HL-60/S4 treated with retinoic acid at 250 ng/mL for 4 days and 3 days (cell line): Measurements from ENCODE around the gene DCBLD2.
"Not testable (repeated sequence)": the region's sequence is repeated elsewhere in the genome, so short reads cannot be mapped to it uniquely, and the experiment has no call there.

Experiments
- in situ Hi-C: fragments of 300-500 bp; cut with MboI; formaldehyde crosslinking; loops from 2 replicates; pipeline ENCODE4 v1.7.0; 2022; ENCODE audit warnings: low sequenced_read_pairs

Gene DCBLD2

DNA sequence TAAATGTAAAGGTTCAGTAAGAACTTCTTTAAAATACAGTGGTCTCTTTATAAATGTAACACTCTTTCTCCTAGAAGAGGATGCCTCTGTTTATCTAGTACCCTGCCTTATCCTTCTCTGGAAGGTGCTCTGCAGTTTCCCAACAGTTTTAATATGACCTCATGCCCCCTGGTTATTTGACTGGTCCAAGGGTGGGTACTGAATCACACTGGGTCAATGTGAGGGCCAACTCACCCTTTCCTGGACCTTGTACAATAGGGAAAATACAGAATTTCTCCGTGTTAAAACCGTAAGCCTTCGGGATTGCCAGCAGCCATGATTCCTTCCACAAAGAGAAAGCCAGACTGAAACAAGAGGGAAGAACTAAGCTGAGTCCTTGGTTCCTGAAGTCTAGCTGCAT, 9.2 kb downstream of the DCBLD2 start:
- in situ Hi-C loops = no loop called here

DNA sequence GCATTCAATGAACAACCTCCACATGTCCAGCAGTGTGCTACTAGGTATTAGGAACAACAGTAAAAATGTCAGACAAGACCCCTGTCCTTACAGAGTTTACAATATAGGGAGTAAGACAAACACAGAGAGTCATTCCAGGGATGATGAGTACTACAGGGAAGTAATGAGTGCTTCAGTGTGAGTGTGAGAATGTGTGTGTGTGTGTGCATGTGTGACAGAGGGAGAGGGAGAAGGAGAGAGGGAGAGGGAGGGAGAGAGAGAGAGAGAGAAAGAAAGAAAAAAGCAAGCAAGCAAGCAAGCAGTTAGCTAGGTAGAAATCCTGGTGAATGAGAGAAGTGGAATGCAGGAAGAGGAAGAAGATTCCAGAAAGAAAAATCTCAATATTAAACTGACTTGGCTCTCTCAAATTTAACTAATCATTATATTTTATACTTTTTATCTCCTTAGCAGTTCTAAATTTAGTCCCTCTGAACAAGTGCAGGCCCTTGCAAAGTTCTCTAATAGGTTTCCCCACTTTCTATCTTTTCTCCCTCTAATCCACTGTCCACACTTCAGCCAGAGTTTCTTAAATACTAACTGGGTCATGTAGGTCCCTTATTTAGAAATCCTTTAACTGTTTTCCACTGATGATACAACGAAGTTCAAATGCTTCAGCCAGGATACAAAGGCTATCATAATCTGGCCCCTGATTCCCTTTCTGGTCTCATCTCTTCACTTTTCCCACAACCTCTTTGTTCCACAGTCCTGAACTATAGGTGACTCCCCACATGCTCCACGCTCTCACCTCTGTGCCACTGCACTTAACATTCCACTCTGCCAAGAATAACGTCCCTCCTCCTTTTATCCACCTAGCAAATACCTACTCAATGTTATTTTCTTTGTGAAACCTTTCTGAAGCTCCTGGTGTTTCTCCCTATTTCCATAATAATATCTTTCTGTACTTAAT, 10.3 kb downstream of the DCBLD2 start:
- in situ Hi-C loops = no loop called here

DNA sequence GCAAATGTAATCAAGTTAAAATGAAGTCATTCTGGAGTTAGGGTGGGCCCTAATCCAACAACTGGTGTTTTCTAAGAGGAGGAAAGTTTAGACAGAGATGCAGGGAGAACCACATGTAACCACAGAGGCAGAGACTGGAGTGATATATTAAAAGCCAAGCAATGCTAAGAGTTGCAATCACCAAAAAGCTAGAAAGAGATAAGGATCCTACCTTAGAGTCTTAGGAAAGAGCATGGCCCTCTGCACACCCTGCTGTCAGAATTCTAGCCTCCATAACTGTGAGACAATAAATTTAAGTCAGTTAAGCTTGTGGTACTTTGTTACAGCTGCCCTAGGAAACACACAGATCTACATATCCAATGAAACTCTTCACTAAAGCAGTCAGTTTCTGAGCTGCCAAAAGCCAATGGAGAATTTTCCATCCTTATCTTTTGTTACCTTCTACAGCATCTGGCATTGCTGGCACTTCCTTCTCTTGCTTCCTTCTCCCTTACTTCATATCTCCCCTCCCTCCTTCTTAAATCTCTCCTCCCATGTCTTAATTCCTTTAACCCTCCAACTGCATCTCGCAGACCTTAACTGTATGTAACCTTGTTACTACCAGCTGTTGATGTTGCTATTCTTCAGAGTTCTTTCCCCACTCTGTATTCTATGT, 11.2 kb downstream of the DCBLD2 start:
- in situ Hi-C loops = no loop called here

DNA sequence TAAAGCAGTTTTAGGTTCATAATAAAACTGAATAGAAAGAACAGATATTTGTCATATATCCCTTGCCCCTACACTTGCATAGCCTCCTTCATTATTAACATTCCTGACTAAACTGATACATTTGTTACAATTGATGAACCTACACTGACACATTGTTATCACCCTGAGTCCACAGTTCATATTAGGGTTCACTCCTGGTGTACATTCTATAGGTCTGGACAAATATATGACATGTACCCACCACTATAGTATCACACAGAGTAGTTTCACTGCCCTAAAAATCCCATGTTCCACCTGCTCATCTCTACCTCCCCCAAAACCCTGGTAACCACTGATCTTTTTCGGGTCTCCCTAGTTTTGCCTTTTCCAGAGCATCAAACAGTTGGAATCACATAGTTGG, 13.8 kb downstream of the DCBLD2 start:
- in situ Hi-C loops = no loop called here

DNA sequence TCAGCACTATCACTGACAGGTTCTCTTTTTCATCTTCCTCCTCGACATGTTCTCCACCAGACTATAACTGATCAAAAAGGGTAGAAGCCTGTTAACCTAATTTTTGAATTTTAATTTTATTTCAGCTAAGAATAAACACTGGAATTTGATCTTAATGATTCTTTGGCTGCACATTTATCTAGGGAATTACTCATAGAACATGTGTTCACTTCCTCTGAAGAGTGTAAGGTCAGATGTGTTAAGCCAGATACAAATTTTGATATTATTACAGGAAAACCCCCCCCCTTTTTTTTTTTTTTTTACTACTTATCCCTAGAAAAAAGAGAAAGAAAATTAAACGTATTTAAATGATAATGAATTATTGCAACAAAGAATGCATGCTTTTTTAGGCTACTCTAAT, 15.0 kb downstream of the DCBLD2 start:
- in situ Hi-C loops = no loop called here

DNA sequence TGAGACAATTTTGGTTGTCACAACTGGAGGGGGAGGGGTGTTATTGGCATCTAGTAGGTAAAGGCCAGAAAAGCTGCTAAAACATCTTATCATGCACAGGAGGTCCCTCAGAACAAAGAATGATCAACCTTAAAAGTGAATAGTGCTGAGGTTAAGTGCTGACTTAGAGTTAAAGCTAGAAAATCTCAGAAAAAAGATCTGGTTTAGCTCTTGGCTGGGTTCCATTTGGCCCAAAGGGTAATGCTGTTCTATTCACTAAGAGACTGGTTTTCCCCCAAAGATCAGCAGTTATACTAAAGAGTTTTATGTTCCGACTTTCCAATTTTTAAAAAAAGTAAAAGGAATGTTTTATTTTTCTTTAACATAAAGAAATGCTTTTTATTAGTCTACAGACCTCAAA, 15.6 kb downstream of the DCBLD2 start:
- in situ Hi-C loops = no loop called here

DNA sequence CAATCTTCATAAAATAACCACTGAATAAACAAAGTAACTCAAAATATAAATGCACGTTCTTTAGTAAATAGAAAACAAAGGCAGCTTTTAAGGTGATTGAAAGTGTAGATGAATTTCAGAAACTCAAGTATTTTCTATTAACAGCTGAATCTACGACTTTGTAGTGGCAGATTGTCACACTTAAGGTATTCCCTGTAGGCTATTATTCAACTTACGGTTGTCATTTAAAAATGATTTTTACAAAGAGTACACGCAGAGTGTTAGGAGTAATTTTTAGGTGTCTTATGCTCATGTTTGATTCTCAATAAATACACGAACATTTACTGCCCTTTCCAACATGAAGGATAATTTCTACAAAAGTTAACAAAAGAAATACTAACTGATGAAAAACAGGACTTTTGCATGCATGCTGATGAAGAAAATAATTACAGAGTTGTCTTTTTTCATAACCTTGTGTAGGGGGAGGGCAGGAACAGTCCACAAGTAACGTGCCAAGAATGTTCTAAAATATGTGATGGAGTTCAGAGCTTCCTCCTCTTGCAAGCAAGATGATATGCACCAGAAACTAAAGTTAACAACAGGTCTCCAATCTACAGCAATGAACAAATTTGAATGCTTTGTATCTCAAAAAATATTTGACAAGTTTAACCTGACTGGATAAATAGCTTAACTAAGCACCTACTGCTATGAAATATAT, 16.7 kb downstream of the DCBLD2 start:
- in situ Hi-C loops = no loop called here

DNA sequence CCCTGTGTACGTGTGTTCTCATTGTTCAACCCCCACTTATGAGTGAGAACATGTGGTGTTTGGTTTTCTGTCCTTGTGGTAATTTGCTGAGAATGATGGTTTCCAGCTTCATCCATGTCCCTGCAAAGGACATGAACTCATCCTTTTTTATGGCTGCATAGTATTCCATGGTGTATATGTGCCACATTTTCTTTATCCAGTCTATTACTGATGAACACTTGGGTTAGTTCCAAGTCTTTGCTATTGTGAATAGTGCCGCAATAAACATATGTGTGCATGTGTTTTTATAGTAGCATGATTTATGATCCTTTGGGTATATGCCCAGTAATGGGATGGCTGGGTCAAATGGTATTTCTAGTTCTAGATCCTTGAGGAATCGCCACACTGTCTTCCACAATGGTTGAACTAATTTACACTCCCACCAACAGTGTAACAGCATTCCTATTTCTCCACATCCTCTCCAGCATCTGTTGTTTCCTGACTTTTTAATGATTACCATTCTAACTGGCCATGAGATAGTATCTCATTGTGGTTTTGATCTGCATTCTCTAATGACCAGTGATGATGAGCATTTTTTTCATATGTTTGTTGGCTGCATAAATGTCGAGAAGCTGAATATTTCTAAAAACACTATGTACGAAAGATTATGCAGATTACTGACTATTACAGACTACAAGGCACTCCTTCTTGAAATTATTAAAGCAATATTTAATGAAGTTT, 18.7 kb downstream of the DCBLD2 start:
- in situ Hi-C loops = not testable (repeated sequence)

DNA sequence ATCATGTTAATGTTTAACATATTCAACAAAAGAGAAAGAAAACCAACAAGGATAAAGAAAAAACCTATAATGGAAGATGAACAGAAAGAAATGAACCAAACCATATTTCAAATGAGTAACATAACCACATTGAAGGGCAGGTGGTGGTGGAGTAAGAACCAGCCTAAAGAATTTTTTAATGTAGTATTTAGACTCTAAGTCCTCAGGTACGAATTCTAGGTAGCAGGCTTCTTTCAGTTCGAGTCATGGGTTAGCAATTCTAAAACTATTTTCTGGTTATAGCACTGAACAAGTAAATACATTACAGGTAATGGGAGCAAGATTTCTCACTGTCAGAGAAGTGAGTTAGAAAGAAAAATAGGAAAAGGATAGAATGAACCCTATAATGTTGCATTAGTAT, 24.4 kb downstream of the DCBLD2 start:
- in situ Hi-C loops = no loop called here

DNA sequence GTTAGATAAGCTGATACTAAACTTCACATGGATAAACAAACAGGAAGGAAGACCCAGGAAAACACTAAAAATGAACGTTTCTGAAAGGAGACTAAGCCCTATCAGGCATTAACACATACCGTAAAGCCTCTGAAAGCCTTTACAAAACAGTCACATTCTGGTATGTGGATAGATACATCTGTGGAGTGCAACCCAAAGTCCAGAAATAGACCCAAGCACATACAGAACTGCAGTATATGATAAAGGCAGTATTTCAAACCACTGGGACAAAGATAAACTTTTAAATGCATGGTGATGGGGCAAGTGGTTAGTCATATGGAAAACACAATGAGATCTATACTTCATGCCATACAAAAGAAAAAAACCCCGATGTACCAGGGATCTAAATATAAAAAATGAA, 26.0 kb downstream of the DCBLD2 start:
- in situ Hi-C loops = no loop called here

DNA sequence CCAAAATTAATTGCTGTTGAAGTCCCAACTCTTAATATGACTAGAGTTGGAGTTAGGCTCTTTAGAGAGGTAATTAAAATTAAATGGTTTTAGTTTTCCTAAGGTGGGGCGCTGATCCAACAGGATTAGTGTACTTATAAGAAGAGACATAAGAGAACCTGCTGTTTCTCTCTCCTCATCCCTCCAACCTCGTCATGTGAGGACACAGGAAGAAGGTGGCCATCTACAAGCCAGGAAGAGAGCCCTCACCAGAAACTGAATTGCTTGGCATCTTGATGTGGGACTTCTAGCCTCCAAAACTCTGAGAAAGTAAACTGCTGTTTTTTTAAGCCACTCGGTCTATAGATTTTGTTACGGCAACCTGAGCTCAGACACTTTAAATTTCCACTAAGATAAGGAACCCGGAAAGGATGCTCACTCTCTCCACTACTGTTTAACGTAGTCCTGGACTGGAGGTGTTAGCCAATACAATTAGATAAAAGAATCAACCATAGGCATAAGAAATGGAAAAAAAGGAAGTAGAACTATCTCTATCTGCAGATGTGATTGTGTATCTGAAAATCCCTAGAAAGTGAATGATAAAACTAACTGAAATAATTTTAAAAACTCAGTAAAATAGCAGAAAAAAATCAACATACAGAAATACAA, 26.8 kb downstream of the DCBLD2 start:
- in situ Hi-C loops = no loop called here

DNA sequence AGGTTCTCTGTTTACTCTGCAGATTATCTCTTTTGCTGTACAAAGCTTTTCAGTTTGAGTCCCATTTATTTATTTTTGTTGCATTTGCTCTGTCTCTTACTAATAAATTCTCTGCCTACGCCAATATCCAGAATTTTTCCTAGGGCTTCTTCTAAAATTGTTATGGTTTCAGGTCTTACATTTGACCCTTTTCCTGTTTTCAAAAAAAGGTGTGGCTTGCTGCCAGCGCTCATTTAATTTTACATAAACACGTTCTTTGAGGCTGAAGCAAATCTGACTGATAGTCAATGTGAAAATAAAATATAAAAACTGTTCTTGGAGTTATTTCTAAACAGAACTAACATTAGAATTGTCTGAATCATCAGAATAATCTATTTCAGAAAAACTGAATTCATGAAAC, 32.1 kb downstream of the DCBLD2 start:
- in situ Hi-C loops = no loop called here

DNA sequence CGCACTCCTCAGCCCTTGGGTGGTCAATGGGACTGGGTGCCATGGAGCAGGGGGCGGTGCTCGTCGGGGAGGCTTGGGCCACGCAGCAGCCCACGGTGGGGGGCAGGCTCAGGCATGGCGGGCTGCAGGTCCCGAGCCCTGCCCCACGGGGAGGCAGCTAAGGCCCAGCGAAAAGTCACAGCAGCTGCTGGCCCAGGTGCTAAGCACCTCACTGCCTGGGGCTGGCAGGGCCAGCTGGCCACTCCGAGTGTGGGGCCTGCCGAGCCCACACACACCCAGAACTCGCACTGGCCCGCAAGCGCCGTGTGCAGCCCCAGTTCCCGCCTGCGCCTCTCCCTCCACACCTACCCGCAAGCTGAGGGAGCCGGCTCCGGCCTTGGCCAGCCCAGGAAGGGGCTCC, 43.5 kb downstream of the DCBLD2 start:
- in situ Hi-C loops = not testable (repeated sequence)

DNA sequence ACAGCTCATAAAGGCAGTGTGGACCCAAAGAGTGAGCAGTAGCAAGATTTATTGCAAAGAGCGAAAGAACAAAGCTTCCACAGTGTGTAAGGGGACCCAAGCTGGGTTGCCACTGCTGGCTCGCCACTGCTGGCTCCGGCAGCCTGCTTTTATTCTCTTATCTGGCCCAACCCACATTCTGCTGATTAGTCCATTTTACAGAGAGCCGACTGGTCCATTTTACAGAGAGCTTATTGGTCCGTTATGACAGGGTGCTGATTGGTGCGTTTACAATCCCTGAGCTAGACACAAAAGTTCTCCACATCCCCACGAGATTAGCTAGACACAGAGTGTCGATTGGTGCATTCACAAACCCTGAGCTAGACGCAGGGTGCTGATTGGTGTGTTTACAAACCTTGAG, 44.2 kb downstream of the DCBLD2 start:
- in situ Hi-C loops = not testable (repeated sequence)

DNA sequence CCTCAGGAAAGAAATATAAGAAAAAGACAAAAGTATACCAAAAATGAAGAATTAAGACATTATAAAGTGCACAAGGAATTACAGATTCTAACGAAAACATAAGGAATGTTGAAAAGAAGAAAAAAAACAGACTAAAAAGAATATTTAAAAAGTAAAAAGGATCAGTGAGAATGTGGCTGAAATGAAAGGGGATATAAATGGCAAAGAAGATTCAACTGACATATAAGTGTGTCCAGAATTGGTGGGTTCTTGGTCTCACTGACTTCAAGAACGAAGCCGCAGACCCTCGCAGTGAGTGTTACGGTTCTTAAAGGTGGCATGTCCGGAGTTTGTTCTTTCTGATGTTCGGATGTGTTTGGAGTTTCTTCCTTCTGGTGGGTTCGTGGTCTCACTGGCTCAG, 44.8 kb downstream of the DCBLD2 start:
- in situ Hi-C loops = no loop called here

DNA sequence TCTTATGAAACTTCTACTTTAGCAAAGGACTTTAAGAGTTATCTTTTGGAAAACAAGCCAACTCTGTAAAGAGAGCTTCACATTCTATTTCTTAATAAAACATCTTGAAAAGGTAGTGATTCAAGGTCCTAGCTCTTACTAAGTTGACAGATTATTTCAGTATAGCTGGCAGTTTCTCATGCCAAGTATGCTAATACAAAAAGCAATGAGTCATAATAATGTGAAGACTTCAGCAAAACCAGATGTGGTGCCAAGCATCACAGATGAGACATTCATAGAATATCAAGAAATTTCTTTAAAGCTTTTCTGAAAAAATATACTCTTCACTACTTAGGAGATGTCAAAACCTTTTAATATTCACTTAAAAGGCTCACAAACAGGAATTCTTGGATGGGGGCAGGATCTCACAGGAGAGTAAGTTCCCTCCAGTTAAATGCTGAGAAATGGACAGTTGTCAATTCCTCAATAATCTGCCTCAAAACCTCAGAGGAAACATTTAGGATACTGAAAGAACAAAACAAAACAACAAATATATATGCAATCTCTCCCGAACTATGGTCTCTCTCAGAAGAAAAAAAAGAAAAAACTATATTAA, 45.6 kb downstream of the DCBLD2 start:
- in situ Hi-C loops = no loop called here

DNA sequence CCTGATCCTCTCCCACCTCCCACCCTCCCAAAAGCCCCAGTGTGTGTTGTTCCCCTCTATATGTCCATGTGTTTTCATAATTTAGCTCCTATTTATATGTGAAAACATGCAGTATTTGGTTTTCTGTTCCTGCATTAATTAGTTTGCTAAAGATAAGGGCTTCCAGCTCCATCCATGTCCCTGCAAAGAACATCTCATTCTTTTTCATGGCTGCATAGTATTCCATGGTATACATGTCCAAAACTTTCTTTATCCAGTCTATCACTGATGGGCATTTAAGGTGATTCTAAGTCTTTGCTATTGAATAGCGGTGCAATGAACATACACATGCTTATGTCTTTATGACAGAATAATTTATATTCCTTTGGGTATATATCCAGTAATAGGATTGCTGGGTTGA, 53.4 kb downstream of the DCBLD2 start:
- in situ Hi-C loops = no loop called here

DNA sequence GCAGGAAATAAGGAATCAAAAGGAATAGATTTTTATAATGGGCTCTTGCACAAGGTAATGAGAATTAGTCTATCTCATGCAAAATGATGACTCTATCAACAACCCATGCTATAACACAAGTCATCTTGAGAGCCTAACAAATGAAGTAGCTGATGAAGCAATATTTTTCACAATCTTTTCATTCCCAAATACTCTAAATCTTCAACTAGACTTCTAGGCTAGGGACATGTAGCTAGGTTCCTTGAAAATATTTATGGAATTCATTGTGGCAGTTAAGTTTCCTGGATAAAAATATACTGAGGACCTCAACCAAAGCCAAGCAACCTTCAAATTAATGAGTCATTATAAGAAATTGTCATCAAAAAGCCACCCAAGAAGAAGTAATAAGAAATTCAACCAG, 55.4 kb downstream of the DCBLD2 start:
- in situ Hi-C loops = no loop called here

DNA sequence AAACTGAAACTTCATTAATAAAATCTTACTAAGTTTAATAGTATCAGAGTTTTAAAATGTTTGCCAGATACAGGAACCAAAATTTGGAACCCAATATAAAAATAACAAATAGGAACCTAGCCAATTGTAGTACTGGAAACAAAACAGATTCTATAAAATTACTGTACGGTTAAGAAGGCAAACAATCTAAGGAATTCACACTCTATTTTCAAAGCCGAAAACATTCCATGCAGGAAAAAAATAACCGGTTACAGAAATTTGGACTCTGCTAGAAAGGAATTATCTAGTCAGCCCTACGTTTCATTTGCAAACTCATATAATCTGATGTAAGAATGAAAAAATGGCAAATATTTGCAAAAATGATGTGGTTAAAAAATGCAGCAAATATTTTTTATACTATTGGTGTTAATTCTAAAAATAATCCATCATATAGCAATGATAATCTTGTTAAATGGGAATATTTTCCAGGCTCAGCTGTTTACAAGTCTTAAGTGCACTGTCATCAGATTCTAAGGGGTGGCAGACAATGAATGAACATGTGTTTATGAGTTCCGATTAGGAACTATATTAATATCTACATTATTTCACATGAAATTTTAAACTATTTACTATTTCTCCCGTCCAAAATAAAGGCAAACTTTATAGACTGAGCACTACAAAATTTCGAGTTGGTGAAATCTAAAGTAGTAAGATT, 58.1 kb downstream of the DCBLD2 start:
- in situ Hi-C loops = no loop called here

DNA sequence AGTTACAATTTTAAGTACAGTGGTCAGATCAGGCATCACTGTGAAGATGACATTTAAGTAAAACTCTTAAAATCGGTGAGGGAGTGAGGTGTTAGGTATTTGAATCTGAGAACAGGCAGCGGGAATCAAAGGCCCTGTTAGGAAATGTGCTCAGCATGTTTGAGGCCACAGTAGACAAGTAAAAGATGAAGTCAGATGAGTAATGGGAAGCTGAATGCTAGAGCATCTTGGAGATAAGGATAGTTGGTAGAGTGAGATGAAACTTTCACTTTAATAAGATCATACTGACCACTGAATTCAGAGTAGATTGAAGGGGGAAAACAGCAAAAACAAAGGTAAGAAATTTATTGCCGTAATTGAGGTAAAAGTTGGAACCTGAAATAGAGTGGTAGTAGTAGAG, 61.6 kb downstream of the DCBLD2 start:
- in situ Hi-C loops = no loop called here
